Peyer's patch (tissue), 4 donors: ENCODE results near the gene PDE11A.

ENCODE experiments used
- POLR2A ChIP-seq, 2 donors: fragments of 450-650 bp; IDR thresholded peaks; one replicate each; pipeline ENCODE4 v1.5.1; 2017; ENCODE audit warnings: antibody characterized with exemption in 2 of 2, mild to moderate bottlenecking in 2 of 2, moderate library complexity in 2 of 2
- TF ChIP-seq, protein P1 (sequence below), 6 experiments: fragments of 450-650 bp in 4 of 6; fragments of 200-600 bp in 2 of 6; sonication (generic) in 1 of 6; IDR thresholded peaks; one replicate each; pipeline ENCODE4 v1.5.1; 2017 to 2019; ENCODE audit warnings: antibody characterized with exemption in 6 of 6, mild to moderate bottlenecking in 3 of 6, moderate library complexity in 1 of 6

DNA sequence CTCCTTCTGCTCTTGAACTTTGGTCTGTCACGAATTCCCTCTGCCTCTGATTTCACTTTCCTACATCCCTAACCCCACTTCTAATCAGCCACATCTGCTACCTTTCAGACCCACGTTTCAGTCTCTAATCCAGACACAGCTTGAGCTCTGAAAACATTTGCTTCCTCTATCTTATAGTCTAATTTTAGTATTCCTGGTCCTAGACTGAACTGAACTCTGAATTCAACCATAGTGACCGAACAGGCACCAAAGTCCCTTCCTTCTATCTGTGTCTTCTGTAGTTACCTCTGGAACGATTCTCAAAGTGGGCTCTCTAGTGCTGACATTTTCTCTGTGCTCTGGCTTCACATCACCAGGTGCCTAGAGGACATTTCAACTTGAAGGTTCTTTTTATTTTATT, 156.2 kb downstream of the PDE11A start:
- TF ChIP-seq, protein P1, sequence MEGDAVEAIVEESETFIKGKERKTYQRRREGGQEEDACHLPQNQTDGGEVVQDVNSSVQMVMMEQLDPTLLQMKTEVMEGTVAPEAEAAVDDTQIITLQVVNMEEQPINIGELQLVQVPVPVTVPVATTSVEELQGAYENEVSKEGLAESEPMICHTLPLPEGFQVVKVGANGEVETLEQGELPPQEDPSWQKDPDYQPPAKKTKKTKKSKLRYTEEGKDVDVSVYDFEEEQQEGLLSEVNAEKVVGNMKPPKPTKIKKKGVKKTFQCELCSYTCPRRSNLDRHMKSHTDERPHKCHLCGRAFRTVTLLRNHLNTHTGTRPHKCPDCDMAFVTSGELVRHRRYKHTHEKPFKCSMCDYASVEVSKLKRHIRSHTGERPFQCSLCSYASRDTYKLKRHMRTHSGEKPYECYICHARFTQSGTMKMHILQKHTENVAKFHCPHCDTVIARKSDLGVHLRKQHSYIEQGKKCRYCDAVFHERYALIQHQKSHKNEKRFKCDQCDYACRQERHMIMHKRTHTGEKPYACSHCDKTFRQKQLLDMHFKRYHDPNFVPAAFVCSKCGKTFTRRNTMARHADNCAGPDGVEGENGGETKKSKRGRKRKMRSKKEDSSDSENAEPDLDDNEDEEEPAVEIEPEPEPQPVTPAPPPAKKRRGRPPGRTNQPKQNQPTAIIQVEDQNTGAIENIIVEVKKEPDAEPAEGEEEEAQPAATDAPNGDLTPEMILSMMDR (IDR thresholded peaks at IDR 0.05) = no peak
- no peak for TF ChIP-seq POLR2A (IDR thresholded peaks at IDR 0.05)
